ENCODE measurements around the gene MS4A14.
"Not testable (repeated sequence)": the region's sequence is repeated elsewhere in the genome, so short reads cannot be mapped to it uniquely, and the experiment has no call there.

MS4A14 gene

DNA sequence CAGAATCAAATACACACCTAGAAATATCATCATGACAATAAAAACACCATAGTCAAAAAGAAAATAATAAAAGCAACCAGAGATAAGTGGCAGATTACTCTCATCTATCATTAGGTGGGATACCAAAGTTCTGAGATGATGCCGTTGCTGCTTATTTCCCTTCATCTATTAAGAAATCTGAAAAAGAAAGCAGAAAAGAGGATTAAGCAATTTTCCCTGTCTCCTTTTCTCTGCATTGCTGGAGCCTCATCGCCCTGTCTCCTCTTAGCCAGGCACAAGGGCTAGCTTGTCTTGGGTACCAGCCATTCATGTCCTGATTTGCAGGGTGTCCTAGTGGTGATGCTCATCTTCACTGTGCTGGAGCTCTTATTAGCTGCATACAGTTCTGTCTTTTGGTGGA, 3.9 kb upstream of the MS4A14 start:
- DNase-seq: no peak

DNA sequence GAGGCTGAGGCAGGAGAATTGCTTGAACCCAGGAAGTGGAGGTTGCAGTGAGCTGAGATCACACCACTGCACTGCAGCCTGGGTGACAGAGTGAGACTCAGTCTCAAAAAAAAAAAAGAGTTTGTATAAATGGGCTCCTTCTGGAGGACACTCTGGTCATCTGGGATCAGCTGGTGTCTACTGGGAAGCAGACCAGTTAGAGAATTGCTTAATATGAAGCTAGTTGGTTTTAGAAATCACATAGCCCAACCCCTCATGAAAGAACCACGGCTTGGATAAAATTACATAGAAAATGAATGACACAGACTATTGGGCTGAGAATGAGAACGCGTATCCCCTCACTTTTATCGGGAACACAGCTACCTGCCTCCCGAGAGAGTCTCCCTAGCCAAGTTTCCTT, 3.2 kb upstream of the MS4A14 start:
- no peak for DNase-seq

DNA sequence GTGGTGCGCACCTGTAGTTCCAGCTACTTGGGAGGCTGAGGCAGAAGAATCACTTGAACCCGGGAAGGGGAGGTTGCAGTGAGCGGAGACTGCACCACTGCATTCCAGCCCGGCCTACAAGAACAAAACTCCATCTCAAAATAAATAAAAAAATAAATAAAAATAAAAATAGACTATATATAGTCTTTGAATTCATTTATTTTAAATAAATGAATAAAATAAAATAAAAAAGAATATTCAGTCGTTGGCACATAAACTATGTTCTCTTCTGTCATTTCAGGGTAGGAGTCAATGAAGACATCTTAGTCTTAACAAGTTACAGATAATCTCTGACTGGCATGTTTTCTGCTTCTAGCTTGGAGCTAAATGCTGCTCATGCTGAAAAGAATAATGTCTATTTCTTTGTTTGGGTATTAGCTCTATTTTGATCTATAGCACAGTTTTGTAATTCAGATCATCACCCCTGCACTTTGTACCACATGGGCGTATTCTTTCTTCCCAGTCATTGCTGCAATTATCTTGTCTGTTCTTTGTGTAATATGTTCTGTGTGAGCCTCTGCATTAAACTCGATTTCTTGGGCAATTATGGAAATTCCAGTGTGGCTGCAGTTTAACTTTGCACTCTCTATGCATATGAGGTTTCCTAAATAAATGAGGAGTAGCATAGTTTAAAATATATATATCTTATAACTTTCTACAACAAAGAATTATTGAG, 1.4 kb upstream of the MS4A14 start:
- DNase-seq: no peak

DNA sequence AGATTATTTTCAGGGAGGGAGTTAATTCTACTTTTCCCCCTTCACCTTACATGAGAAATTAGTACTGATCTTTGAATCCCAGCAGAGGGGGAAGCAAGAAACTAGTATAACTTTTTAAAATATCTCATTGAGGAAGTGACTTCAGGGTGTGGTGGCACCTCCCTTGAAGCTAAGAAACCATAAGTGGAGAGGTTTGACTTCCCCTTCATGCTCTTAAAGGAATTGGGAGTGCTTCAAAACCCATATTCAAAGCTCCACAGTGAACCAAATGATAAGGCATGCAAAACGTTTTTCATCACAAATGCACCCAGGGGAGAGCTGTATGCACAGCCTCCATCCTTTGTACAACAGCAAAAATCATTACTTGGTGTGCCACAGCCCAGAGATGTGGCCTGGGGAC, 540 bp downstream of the MS4A14 start:
- no peak for DNase-seq

DNA sequence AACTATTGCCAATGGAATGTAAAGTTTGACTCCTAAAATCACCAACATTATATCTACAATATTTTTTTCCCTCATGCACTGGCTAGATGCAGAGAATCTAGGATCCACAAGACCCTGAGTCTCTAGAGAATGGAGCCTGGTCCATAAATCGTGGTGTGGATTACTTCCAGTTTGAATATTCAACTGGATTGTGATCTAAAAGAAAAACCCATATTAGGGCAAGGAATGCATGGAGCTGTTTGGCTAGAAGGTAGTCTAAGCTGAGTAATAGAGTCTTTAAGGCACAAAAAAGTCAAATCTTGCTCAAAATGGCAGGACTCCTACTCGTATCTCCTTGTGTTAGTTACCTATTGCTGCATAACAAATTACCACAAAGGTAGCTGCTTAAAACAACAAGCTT, 23.8 kb downstream of the MS4A14 start:
- no peak for DNase-seq

DNA sequence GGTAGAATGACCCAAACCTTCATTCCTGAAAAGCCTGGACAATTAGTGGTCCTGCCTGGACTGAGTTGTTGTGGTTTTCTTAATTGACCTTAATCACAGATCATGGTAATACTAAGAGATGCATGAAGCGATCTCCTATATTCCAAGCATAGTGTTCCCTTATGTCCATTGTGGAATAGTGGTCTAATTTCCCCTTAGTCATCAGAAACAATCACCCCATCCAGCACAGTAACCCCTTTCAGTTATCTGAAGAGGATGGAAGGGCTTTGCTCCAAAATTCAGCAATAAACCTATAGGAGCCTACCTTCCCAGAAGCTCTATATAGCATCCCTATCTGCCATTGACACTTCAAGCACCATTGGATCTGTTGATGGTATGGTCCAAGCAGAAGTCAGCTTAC, 26.4 kb downstream of the MS4A14 start:
- DNase-seq: no peak

DNA sequence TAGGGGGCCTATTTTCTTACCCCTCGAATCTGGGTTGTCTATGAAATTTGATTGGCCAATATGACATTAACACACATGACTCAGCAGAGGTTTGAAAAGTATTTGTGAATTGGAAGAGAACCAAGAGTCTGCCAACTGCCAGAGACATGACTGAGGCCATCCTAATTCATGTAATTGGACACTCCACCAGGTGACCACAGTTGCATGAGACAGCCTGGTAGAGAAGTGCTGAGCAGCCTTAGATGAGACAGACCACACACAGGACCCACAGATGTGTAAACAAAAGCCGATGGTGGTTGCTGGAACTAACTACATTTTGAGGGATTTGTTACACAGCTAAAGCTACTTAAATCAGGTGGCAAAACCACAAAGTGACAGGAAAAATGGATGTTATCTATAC, 32.3 kb downstream of the MS4A14 start:
- DNase-seq: no peak

DNA sequence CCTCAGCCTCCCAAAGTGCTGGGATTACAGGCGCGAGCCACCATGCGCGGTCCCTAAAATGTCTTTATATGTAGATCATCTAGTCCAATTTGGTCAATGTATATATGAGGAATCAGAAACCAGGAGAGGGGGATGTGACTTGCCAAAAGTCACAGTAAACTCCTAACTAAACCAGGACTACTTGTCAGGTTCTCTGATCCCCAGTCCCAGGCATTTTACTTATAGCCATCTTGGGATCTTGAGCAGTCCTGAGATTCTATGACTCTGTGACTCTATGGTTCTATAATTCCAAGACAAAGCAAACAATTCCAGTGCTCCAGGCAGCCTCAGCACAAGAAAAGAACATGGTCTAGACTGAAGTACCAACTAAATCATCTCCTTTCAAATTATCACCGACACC, 33.0 kb downstream of the MS4A14 start, which contains the start of gene MS4A5:
MS4A5 (plus strand) TSS at position 301 of the 400 bp plus-strand sequence. CDS start 103 bp downstream, outside the sequence.
- DNase-seq: no peak

DNA sequence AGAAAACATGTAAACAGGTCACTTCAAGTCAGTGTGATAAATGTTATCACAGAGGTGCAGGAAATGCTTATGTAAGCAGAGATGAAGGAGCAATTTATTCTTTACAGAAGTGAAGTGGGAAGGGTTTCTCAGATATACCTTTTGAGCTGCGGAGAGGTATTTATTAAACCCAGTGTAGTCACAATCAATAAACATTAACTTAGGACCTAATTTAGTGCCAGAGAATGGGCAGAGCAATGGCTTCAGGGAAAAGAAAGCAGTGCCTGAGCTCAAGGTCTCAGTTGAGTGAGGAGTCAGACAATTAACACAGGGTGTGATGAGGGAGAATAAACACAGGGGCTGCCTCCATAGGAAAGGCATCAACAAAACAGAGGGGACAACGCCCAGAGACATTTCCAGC, 35.0 kb downstream of the MS4A14 start:
- no peak for DNase-seq

DNA sequence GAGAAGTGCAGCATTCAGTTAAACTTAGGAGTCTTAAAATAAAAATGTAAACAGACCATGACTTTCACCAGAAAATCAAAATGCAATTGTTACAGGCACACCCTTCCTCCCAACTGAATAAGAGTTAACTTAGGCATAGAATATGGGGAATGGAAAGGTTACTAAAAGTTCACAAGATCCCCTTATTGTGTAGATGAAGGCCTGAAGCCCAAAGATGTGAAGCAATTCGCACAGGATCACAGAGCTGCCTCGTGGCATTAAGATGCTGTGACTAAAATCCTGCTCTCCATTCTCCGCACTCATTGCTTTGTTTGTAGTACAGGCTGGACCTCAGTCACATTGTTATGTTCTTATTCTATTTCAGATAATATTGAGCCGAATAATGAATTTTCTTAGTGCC, 37.1 kb downstream of the MS4A14 start:
- DNase-seq: no peak

DNA sequence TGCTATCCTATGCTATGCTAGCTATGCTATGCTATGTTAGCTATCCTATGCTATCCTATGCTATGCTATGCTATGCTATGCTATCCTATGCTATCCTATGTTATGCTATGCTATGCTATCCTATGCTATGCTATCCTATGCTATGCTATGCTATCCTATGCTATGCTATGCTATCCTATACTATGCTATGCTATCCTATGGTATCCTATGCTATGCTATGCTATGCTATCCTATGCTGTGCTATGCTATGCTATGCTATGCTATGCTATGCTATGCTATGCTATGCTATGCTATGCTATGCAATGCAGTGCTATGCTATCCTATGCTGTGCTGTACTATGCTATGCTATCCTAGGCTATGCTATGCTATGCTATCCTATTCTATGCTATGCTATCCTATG, 50.8 kb downstream of the MS4A14 start:
- no peak for DNase-seq

DNA sequence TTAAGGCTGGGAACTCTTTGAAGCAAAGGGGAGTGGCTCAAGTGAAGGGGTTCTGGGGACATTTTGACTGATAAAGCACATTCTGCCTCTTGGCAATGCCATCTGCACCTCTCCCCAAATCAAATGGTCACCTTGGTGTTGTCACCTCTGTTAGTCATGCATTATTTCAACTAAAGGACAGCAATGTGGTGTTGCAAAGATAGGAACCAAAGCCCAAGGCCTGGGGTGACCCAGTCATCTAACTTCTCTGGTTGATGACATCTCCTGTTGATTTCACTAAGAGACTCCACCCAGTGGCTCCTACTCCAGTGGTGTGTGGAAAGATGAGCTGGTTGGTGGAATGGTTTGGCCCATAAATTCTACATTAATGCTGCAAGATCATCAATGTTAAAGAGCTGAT, 51.6 kb downstream of the MS4A14 start:
- DNase-seq: no peak

DNA sequence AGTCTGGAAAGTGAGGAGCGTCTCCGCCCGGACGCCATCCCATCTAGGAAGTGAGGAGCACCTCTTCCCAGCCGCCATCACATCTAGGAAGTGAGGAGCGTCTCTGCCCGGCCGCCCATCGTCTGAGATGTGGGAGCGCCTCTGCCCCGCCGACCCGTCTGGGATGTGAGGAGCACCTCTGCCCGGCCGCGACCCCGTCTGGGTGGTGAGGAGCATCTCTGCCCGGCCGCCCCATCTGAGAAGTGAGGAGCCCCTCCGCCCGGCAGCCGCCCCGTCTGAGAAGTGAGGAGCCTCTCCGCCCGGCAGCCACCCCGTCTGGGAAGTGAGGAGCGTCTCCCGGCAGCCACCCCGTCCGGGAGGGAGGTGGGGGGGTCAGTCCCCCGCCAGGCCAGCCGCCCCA, 54.9 kb downstream of the MS4A14 start:
- DNase-seq: not testable (repeated sequence)

DNA sequence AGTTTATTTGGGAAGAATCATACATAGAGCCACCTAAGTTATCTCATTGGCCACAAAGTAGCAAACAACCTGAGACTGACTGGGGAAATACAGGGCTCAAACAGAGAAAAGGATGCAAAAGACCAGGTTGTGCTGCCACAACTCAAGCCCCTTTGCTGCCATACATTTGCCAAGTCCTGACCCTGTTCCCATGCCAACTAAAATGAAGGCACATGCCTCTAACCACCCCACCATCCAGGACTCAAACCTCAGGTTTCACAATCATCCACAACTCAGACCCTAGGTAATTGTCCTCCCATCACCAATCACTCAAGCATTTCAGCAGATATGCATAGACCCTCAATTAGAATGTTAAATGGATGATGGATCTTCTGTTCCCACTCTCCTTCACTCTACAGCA, 58.0 kb downstream of the MS4A14 start:
- DNase-seq: no peak

DNA sequence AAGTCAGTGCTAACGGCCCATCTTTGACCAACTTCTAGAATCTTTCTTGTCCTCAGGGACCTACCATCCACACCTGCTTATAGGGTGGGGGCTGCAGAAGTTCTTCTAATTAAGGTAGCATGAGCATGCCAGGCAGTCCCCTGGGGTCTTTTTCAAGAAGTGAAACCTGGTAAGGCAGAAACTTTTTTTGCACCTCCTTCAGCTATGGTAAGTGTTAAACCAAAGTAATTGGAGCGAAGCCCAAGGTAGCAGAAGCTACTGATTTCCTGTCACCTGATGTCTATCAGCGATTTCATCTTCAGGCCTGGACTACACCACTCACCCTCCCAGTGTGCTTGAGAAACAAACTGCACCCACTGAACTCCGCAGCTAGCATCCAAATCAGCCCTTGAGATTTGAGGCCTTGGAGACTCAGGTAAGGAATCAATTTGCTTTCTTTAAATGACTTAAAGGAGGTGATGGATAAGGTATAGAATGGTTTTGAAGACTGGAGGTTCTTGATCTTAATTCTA, 59.3 kb downstream of the MS4A14 start, which contains the start of gene MS4A1:
MS4A1 (plus strand) TSS at position 317 of the 512 bp plus-strand sequence. CDS start 6,528 bp downstream, outside the sequence.
- DNase-seq: no peak

DNA sequence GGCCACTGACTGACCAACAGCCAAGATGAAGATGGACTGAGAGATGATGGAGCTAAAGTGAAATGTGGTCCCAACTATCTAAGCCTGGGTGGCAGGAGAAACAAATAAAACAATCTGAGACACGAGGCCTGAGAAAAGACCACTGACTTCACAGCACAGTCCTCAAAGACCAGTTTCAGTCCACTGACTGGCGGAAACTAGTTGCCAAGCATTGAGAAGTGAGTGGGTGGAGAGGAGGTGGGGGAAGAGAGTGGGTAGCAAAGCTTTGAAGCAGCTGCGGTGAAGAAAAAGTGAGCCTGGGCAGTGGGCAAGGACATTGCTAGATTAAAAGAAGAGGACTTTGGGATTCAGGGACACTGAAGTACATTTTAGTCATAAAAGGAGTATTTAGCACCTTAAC, 61.3 kb downstream of the MS4A14 start:
- DNase-seq: no peak

DNA sequence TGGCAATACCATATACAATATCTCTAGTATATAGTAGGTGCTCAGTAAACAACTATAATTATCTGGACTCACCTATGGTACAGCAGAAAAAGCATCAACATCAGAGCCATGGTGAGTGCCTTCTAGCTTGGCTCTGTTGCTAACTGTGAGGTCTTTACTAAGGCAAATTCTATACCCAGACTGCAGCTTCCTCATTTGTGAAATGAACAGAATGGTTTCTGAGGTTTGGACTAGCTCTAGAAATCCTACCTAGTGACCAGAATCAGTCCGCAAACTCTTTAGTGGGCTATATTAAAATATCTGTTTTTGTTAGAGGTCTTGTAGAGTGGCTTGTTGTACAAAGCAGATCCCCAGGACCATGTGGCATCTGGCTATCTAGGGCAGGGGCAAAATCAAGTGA, 63.1 kb downstream of the MS4A14 start:
- no peak for DNase-seq

All from right forelimb (tissue), 1 donor.